ENCODE data around the gene BLACAT1.

GRCh38 chr1:205453466-205453865 is 2.4 kb downstream of the BLACAT1 start:
- TF ChIP-seq ZNF8 (CRISPR knock-in tag; IDR thresholded peaks at IDR 0.05) (no peak), PATZ1 (CRISPR knock-in tag; IDR thresholded peaks at IDR 0.05; ENCODE audit: borderline replicate concordance) (no peak), CSDC2 (CRISPR knock-in tag; IDR thresholded peaks at IDR 0.05) (no peak), CREB5 (CRISPR knock-in tag; IDR thresholded peaks at IDR 0.05; ENCODE audit: low read depth) (no peak), CSRNP3 (CRISPR knock-in tag; IDR thresholded peaks at IDR 0.05) (no peak), ISL1 (CRISPR knock-in tag; IDR thresholded peaks at IDR 0.05) (no peak)
